CD4-positive, alpha-beta T cell (primary cell): ENCODE measurements around the gene MBD3L4. TPM values are rescaled to one million over a fixed set of nuclear protein-coding genes. Genes with fewer than 3 reads are reported as not detected.
"Not testable (repeated sequence)": the region's sequence is repeated elsewhere in the genome, so short reads cannot be mapped to it uniquely, and the experiment has no call there.

Experiments used
- ATAC-seq: fragments of 200-7000 bp; cut with Tn5 transposase; one replicate; pipeline ENCODE4 v1.10.0; 2022; ENCODE audit warnings: mild to moderate bottlenecking; ENCODE audit not compliant: poor library complexity
- CTCF ChIA-PET: fragments of 350-600 bp; sonication (Branson Sonifier 250); formaldehyde crosslinking; loops from one replicate; lab custom pipeline; 2021; ENCODE audit warnings: antibody characterized with exemption, inconsistent platforms; lab: Charles Lee
- POLR2A ChIA-PET: fragments of 350-600 bp; sonication (Branson Sonifier 250); formaldehyde crosslinking; loops from one replicate; lab custom pipeline; 2021; ENCODE audit warnings: antibody characterized with exemption, inconsistent platforms; lab: Charles Lee
- DNase-seq, 14 experiments: peaks; one replicate each; pipeline ENCODE4 v3.0.0-alpha.2; 2013 to 2020; ENCODE audit warnings: mixed read lengths in 2 of 14
- H3K27ac ChIP-seq, 2 donors: one replicate each; pipeline versions ENCODE4 v1.5.1 to v1.7.0; 2013; ENCODE audit warnings: low read length in 2 of 2, low read depth in 1 of 2, mild to moderate bottlenecking in 1 of 2
- H3K27me3 ChIP-seq, 2 experiments: 1 replicate in 1 of 2; 2 replicates in 1 of 2; pipeline versions ENCODE4 v1.6.1 to v1.7.0; 2013; ENCODE audit warnings: low read length in 2 of 2, control low read depth in 1 of 2, mild to moderate bottlenecking in 1 of 2, moderate library complexity in 1 of 2; ENCODE audit not compliant: insufficient read depth in 2 of 2, control insufficient read depth in 1 of 2
- H3K36me3 ChIP-seq: one replicate; pipeline ENCODE4 v1.6.1; 2013; ENCODE audit warnings: low read length, control low read depth; ENCODE audit not compliant: insufficient read depth
- H3K4me1 ChIP-seq: one replicate; pipeline ENCODE4 v1.6.1; 2013; ENCODE audit warnings: low read length, control low read depth; ENCODE audit not compliant: insufficient read depth
- H3K4me3 ChIP-seq: one replicate; pipeline ENCODE4 v1.5.1; 2013; ENCODE audit warnings: mild to moderate bottlenecking, low read length, moderate library complexity
- H3K9me3 ChIP-seq, 2 experiments: 1 replicate in 1 of 2; 2 replicates in 1 of 2; pipeline versions ENCODE4 v1.6.1 to v1.7.0; 2013; ENCODE audit warnings: low read length in 2 of 2, mild to moderate bottlenecking in 2 of 2, control low read depth in 1 of 2, moderate library complexity in 1 of 2; ENCODE audit not compliant: control insufficient read depth in 1 of 2, insufficient read depth in 1 of 2
- H3K27ac Mint-ChIP-seq: one replicate; pipeline ENCODE4 v1.8.0; 2020; ENCODE audit warnings: mixed read lengths
- H3K27me3 Mint-ChIP-seq: one replicate; pipeline ENCODE4 v1.8.0; 2021; ENCODE audit warnings: mixed read lengths
- H3K36me3 Mint-ChIP-seq: one replicate; pipeline ENCODE4 v1.8.0; 2021; ENCODE audit warnings: low read depth, mixed read lengths
- H3K4me1 Mint-ChIP-seq: one replicate; pipeline ENCODE4 v1.8.0; 2021; ENCODE audit warnings: low read depth, mixed read lengths
- H3K4me3 Mint-ChIP-seq: one replicate; pipeline ENCODE4 v1.8.0; 2020; ENCODE audit warnings: mild to moderate bottlenecking, mixed read lengths
- H3K9me3 Mint-ChIP-seq: one replicate; pipeline ENCODE4 v1.8.0; 2020; ENCODE audit warnings: mixed read lengths
- CTCF ChIP-seq: fragments of 200-600 bp; IDR thresholded peaks from one replicate; pipeline ENCODE4 v1.8.0; 2022; ENCODE audit warnings: antibody characterized with exemption, mild to moderate bottlenecking
- intact Hi-C, 2 experiments: fragments of 100-400 bp; cut with DNase I in 1 of 2; cut with micrococcal nuclease in 1 of 2; formaldehyde crosslinking; loops; one replicate each; pipeline versions ENCODE4 v1.15.1 to v1.9.0; 2023 to 2025; cut with DNase I, micrococcal nuclease
- total RNA-seq, 174 experiments: library from RNA in 2 of 174; stranded (reverse) in 2 of 174; gene quantifications; one replicate each; pipeline ENCODE4 v1.2.3 and lab custom pipeline; 2021 to 2026

The MBD3L4 gene
- total RNA-seq, 2 experiments from 2014 or later, result not detected

DNA sequence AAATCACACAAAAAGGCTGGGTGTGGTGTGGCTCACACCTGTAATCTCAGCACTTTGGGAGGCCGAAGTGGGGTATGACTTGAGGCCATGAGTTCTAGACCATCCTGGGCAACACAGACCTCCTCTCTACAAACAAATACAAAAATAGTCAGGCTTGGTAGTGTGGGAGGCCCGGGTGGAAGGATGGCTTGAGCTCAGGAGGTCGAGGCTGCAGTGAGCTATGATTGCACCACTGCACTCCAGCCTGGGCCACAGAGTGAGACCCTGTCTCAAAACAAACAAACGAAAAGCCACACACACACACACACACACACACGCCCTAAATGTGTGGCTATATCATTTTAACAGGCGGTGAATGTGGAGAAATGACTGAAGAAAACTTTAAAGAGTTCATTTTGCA lies 28.6 kb upstream of the MBD3L4 start:
- TF ChIP-seq CTCF, result no peak
- Histone ChIP-seq H3K9me3 (no peaks in the 10 kb centered on the region), H3K27ac (peak overlapping the region in 1 of 2 donors; percentile 32), H3K4me1 (peaks cover 21% of the 10 kb centered on the region), H3K4me3 (no peak overlapping the region), H3K27me3 (no peaks in the 10 kb centered on the region), H3K36me3 (peaks cover 24% of the 10 kb centered on the region)
- Mint-ChIP-seq H3K4me3 (peak overlapping the region; percentile 96), H3K4me1 (peaks cover 21% of the 10 kb centered on the region), H3K9me3 (no peaks in the 10 kb centered on the region), H3K36me3 (peaks cover 37% of the 10 kb centered on the region), H3K27ac (peak overlapping the region; percentile 91), H3K27me3 (no peaks in the 10 kb centered on the region)
- intact Hi-C loops, result no loop called here
- CTCF ChIA-PET, result interaction anchor here (0.9 to 1.2 kb wide), 2 partner anchors 34 to 332 kb away, joined by 3 read pairs; no protein-coding TSS in a partner anchor
- no peak for ATAC-seq
- POLR2A ChIA-PET, result interaction anchor here (0.6 to 3.1 kb wide), 29 partner anchors 12 to 1348 kb away, joined by 3 to 55 read pairs (median 4); partner anchors contain the start of genes ALKBH7, ARHGEF18, CATSPERD and GPR108
- no peak for DNase-seq

DNA sequence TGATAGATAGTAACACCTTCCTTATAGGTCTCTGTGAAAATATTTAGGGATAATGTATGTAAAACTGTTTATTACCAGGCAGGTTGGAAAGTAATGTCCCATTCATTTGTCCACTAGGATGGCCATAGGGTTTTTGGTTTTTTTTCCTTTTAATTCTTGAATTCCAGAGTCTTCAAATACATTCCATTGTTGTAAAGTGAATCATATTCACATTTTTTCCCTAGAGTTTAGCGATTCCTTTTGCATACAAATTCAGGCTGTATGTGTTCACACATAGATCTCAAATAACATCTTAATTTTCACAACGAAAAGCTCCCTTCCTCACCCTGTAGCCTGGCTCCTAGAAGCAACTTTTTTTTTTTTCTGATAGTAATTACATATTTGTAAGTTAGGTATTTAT lies 27.7 kb upstream of the MBD3L4 start:
- peaks cover 15% of the 10 kb centered on the region for H3K36me3 ChIP-seq
- no peak for TF ChIP-seq CTCF
- H3K4me3 Mint-ChIP-seq, result no peak overlapping the region
- H3K27ac Mint-ChIP-seq, result no peak overlapping the region
- DNase-seq (no peak), ATAC-seq (no peak)
- H3K9me3 ChIP-seq, result no peaks in the 10 kb centered on the region
- H3K27me3 ChIP-seq, result no peaks in the 10 kb centered on the region
- peaks cover 21% of the 10 kb centered on the region for H3K4me1 ChIP-seq
- H3K27me3 Mint-ChIP-seq, result no peaks in the 10 kb centered on the region
- intact Hi-C loops, result no loop called here
- no peak overlapping the region for H3K4me3 ChIP-seq
- CTCF ChIA-PET, result no interaction called here
- no peaks in the 10 kb centered on the region for H3K9me3 Mint-ChIP-seq
- no peak overlapping the region for H3K27ac ChIP-seq
- peaks cover 21% of the 10 kb centered on the region for H3K4me1 Mint-ChIP-seq
- POLR2A ChIA-PET, result interaction anchor here (3.1 kb wide), 1 partner anchor 31 kb away, joined by 55 read pairs; no protein-coding TSS in a partner anchor
- peaks cover 29% of the 10 kb centered on the region for H3K36me3 Mint-ChIP-seq

DNA sequence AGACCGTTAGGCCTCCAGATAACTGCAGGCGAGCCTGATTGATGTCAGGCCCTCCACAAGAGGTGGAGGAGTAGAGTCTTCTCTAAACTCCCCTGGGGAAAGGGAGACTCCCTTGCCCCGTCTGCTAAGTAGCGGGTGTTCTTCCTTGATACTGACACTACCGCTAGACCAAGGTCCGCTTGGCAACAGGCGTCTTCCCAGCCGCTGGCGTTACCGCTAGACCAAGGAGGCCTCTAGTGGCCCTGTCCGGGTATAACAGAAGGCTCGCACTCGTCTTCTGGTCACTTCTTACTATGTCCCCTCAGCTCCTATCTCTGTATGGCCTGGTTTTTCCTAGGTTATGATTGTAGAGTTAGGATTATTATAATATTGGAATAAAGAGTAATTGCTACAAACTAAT lies 27.1 kb upstream of the MBD3L4 start:
- CTCF ChIA-PET, POLR2A ChIA-PET, H3K4me3 Mint-ChIP-seq, intact Hi-C loops, H3K9me3 Mint-ChIP-seq, H3K4me3 ChIP-seq, H3K27me3 Mint-ChIP-seq, H3K27ac Mint-ChIP-seq, ATAC-seq, H3K36me3 ChIP-seq, H3K9me3 ChIP-seq, H3K27me3 ChIP-seq, H3K27ac ChIP-seq, DNase-seq: not testable (repeated sequence)
- peaks cover 15% of the 10 kb centered on the region for H3K4me1 Mint-ChIP-seq
- H3K36me3 Mint-ChIP-seq, result peaks cover 23% of the 10 kb centered on the region
- peaks cover 21% of the 10 kb centered on the region for H3K4me1 ChIP-seq
